ENCODE results near the gene MKX.

DNA sequence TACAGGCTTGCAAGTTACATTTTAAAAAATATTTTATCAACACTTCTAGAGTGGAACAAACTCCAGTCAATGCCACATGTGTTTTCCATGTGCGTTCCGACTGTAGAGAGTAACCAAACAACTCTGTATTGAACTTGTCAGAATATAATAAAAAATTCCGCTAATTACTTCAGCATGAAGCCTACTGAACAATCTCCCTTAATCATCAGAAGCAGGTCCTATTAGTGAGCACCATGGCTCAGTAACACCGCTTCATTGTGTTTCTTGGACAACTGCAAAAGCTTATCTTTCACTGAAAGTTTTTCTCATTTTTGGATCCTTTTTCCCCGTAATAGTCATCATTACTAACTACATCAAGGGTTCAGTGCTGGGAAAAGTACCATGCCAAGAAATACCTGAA is 117.0 kb downstream of the MKX start:
- TF ChIP-seq, protein P1, sequence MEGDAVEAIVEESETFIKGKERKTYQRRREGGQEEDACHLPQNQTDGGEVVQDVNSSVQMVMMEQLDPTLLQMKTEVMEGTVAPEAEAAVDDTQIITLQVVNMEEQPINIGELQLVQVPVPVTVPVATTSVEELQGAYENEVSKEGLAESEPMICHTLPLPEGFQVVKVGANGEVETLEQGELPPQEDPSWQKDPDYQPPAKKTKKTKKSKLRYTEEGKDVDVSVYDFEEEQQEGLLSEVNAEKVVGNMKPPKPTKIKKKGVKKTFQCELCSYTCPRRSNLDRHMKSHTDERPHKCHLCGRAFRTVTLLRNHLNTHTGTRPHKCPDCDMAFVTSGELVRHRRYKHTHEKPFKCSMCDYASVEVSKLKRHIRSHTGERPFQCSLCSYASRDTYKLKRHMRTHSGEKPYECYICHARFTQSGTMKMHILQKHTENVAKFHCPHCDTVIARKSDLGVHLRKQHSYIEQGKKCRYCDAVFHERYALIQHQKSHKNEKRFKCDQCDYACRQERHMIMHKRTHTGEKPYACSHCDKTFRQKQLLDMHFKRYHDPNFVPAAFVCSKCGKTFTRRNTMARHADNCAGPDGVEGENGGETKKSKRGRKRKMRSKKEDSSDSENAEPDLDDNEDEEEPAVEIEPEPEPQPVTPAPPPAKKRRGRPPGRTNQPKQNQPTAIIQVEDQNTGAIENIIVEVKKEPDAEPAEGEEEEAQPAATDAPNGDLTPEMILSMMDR (IDR thresholded peaks at IDR 0.05) = no peak
- no peak for TF ChIP-seq POLR2AphosphoS5 (IDR thresholded peaks at IDR 0.05; ENCODE audit: low read depth, low read length)
- no peak for TF ChIP-seq SIN3A (IDR thresholded peaks at IDR 0.05; ENCODE audit: borderline replicate concordance, insufficient read depth, low read depth, low read length)

Data from Panc1 (cell line).